HepG2 (cell line): ENCODE measurements around the gene PASK. TPM values are rescaled to one million over a fixed set of nuclear protein-coding genes. Genes with fewer than 3 reads are reported as not detected.
"Not testable (repeated sequence)": the region's sequence is repeated elsewhere in the genome, so short reads cannot be mapped to it uniquely, and the experiment has no call there.

Experiments used
- ARNTL ChIP-seq: sonication (generic); formaldehyde crosslinking; IDR thresholded peaks from 2 replicates; pipeline ENCODE4 v1.4.0; 2020; ENCODE audit warnings: mild to moderate bottlenecking, missing genetic modification reagents
- ELF1 ChIP-seq: sonication (generic); formaldehyde crosslinking; IDR thresholded peaks from 2 replicates; pipeline ENCODE4 v1.4.0; 2020; ENCODE audit warnings: missing genetic modification reagents
- ELF3 ChIP-seq: IDR thresholded peaks from 2 replicates; pipeline ENCODE4 v1.6.1; 2016; ENCODE audit warnings: missing genetic modification reagents, missing compliant biosample characterization
- HDAC2 ChIP-seq: sonication (generic); formaldehyde crosslinking; IDR thresholded peaks from 2 replicates; pipeline ENCODE4 v1.4.0; 2020; ENCODE audit warnings: missing genetic modification reagents
- MAZ ChIP-seq, 2 experiments: sonication (generic) in 1 of 2; formaldehyde crosslinking in 1 of 2; IDR thresholded peaks; 2 replicates each; pipeline versions ENCODE4 v1.5.0 to v1.6.1; 2012 to 2020; ENCODE audit warnings: low read depth in 2 of 2, mild to moderate bottlenecking in 2 of 2, borderline replicate concordance in 1 of 2, improper control_type of control experiment in 1 of 2, low read length in 1 of 2, missing genetic modification reagents in 1 of 2, moderate library complexity in 1 of 2
- MIER2 ChIP-seq: IDR thresholded peaks from 2 replicates; pipeline ENCODE4 v1.6.1; 2016; ENCODE audit warnings: missing biosample characterization, missing genetic modification reagents
- MXD3 ChIP-seq: IDR thresholded peaks from 2 replicates; pipeline ENCODE4 v1.6.1; 2016; ENCODE audit warnings: mild to moderate bottlenecking, missing biosample characterization, missing genetic modification reagents
- NFIC ChIP-seq: IDR thresholded peaks from 2 replicates; pipeline ENCODE4 v1.6.1; 2012; ENCODE audit warnings: mild to moderate bottlenecking, low read length, inconsistent platforms
- PHF21A ChIP-seq: sonication (generic); formaldehyde crosslinking; IDR thresholded peaks from 2 replicates; pipeline ENCODE4 v1.5.0; 2020; ENCODE audit warnings: mild to moderate bottlenecking, missing genetic modification reagents
- REPIN1 ChIP-seq: sonication (generic); formaldehyde crosslinking; IDR thresholded peaks from 2 replicates; pipeline ENCODE4 v1.8.0; 2022; ENCODE audit warnings: missing genetic modification reagents, low read depth, mild to moderate bottlenecking, borderline replicate concordance
- SIN3A ChIP-seq: IDR thresholded peaks from 2 replicates; pipeline ENCODE4 v1.6.1; 2011; ENCODE audit warnings: low read depth, mild to moderate bottlenecking, control low read depth, low read length, borderline replicate concordance
- SKI ChIP-seq: fragments of 450-650 bp; IDR thresholded peaks from one replicate; pipeline ENCODE4 v1.6.1; 2018; ENCODE audit warnings: mild to moderate bottlenecking; ENCODE audit not compliant: partially characterized antibody
- TBX3 ChIP-seq: fragments of 450-650 bp; IDR thresholded peaks from 2 replicates; pipeline ENCODE4 v1.6.1; 2017; ENCODE audit warnings: antibody characterized with exemption, mild to moderate bottlenecking, inconsistent platforms, borderline replicate concordance
- ZFX ChIP-seq: sonication (generic); formaldehyde crosslinking; IDR thresholded peaks from 2 replicates; pipeline ENCODE4 v1.4.0; 2020; ENCODE audit warnings: mild to moderate bottlenecking, low read depth, missing genetic modification reagents, moderate library complexity
- ZNF124 ChIP-seq: sonication (generic); formaldehyde crosslinking; IDR thresholded peaks from 2 replicates; pipeline ENCODE4 v1.4.0; 2020; ENCODE audit warnings: missing genetic modification reagents
- ZNF281 ChIP-seq: sonication (generic); formaldehyde crosslinking; IDR thresholded peaks from 2 replicates; pipeline ENCODE4 v1.4.0; 2020; ENCODE audit warnings: missing genetic modification reagents, borderline replicate concordance
- ZNF567 ChIP-seq: sonication (generic); formaldehyde crosslinking; IDR thresholded peaks from 2 replicates; pipeline ENCODE4 v1.8.1; 2023; ENCODE audit warnings: mild to moderate bottlenecking, missing genetic modification reagents, borderline replicate concordance
- polyA plus RNA-seq, 8 experiments: library from polyadenylated mRNA; depleted of rRNA in 3 of 8; stranded (reverse) in 7 of 8; unstranded in 1 of 8; fragments of >200 nt; fragmentation: Illumina TruSeq in 4 of 8; extraction: Trizol in 4 of 8; gene quantifications; 2 replicates each; pipeline versions ENCODE4 v1.2.1 to v1.2.3, GENCODE V29; 2011 to 2016; ENCODE audit warnings: low read depth in 4 of 8, missing spikeins in 1 of 8, mixed read lengths in 1 of 8; ENCODE audit not compliant: insufficient read depth in 1 of 8
- total RNA-seq, 5 experiments: library from RNA; depleted of rRNA; stranded (reverse); fragments of >200 nt; fragmentation: Illumina TruSeq; extraction: Trizol; gene quantifications; 2 replicates each; pipeline ENCODE4 v1.2.3, GENCODE V29; 2016; ENCODE audit warnings: low read depth in 1 of 5
- TF ChIP-seq, protein P1 (sequence below): IDR thresholded peaks from 2 replicates; pipeline ENCODE4 v1.6.1; 2018; ENCODE audit warnings: missing genetic modification reagents, mild to moderate bottlenecking, missing compliant biosample characterization
- TF ChIP-seq, protein P2 (sequence below): sonication (generic); formaldehyde crosslinking; IDR thresholded peaks from 2 replicates; pipeline ENCODE4 v1.4.0; 2020; ENCODE audit warnings: missing genetic modification reagents, mild to moderate bottlenecking, borderline replicate concordance

PASK gene
- total and polyA plus RNA-seq, 2 of the 13 experiments (the other 11 are each of a cell fraction or from before 2014, with no cell fraction given): 6.9 to 17.0 TPM

GRCh38 chr2:241093133-241093781 is 56.0 kb downstream of the PASK start (continued):
- TF ChIP-seq SIN3A (peak; percentile 44; the same call in 1 of the 2 replicates), REPIN1 (CRISPR knock-in tag) (peak; percentile 90; the same call in 1 of the 2 replicates), NFIC (peak; percentile 86), ELF3 (peak; percentile 97), ZNF567 (0 out of 2 replicates have a peak, but pooled peaks have one; percentile 49), MXD3 (peak; percentile 34; the same call in 1 of the 2 replicates), SKI (peak; percentile 61), PHF21A (CRISPR knock-in tag) (peak; percentile 95), ELF1 (CRISPR knock-in tag) (peak; percentile 14; the same call in 1 of the 2 replicates), HDAC2 (CRISPR knock-in tag) (peak; percentile 98), ZFX (CRISPR knock-in tag) (0 out of 2 replicates have a peak, but pooled peaks have one; percentile 52), MIER2 (CRISPR knock-in tag) (0 out of 2 replicates have a peak, but pooled peaks have one; percentile 26), ZNF281 (0 out of 2 replicates have a peak, but pooled peaks have one; percentile 23), ARNTL (CRISPR knock-in tag) (peak; percentile 67; the same call in 1 of the 2 replicates), MAZ (CRISPR knock-in tag; IDR thresholded peaks at IDR 0.05; ENCODE audit: low read depth) (peak; percentile 60; the same call in 1 of the 2 replicates), TBX3 (peak; percentile 97), ZNF124 (CRISPR knock-in tag) (peak; percentile 78; the same call in 1 of the 2 replicates)
- TF ChIP-seq, protein P1, sequence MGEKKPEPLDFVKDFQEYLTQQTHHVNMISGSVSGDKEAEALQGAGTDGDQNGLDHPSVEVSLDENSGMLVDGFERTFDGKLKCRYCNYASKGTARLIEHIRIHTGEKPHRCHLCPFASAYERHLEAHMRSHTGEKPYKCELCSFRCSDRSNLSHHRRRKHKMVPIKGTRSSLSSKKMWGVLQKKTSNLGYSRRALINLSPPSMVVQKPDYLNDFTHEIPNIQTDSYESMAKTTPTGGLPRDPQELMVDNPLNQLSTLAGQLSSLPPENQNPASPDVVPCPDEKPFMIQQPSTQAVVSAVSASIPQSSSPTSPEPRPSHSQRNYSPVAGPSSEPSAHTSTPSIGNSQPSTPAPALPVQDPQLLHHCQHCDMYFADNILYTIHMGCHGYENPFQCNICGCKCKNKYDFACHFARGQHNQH (CRISPR knock-in tag): peak; percentile 85
- TF ChIP-seq, protein P2, sequence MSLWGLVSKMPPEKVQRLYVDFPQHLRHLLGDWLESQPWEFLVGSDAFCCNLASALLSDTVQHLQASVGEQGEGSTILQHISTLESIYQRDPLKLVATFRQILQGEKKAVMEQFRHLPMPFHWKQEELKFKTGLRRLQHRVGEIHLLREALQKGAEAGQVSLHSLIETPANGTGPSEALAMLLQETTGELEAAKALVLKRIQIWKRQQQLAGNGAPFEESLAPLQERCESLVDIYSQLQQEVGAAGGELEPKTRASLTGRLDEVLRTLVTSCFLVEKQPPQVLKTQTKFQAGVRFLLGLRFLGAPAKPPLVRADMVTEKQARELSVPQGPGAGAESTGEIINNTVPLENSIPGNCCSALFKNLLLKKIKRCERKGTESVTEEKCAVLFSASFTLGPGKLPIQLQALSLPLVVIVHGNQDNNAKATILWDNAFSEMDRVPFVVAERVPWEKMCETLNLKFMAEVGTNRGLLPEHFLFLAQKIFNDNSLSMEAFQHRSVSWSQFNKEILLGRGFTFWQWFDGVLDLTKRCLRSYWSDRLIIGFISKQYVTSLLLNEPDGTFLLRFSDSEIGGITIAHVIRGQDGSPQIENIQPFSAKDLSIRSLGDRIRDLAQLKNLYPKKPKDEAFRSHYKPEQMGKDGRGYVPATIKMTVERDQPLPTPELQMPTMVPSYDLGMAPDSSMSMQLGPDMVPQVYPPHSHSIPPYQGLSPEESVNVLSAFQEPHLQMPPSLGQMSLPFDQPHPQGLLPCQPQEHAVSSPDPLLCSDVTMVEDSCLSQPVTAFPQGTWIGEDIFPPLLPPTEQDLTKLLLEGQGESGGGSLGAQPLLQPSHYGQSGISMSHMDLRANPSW (CRISPR knock-in tag): peak; percentile 77; the same call in 1 of the 2 replicates
- not testable (repeated sequence) for TF ChIP-seq MAZ (IDR thresholded peaks at IDR 0.05; ENCODE audit: borderline replicate concordance, low read depth, low read length)
